HG03159 (cell line): Measurements from ENCODE around the gene WRNIP1.

Experiments
- ATAC-seq: cut with Tn5 transposase; IDR thresholded peaks from one replicate; pipeline ENCODE4 v1.9.1; 2021; ENCODE audit warnings: mild to moderate bottlenecking, moderate library complexity; ENCODE audit not compliant: unreplicated experiment

Gene WRNIP1

DNA sequence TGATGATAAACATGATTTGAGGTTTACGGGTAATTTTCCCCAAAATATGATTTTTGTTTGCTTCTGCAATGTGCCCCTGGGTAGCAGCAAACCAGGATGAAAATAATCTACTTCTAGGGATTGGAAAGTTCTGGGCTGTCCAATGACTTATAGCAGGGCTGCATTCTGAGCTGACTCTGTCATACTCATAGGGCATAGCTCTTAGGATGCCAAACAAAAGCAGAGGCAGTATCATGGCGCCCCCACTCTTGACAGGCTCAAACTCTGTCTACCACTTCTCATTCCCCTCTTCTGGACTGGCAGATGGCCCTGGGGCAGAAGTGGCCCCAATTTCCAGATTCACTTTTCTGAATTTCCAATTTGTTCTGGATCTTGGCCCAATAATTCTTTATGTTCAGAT, 66.2 kb downstream of the WRNIP1 start:
- no peak for ATAC-seq

DNA sequence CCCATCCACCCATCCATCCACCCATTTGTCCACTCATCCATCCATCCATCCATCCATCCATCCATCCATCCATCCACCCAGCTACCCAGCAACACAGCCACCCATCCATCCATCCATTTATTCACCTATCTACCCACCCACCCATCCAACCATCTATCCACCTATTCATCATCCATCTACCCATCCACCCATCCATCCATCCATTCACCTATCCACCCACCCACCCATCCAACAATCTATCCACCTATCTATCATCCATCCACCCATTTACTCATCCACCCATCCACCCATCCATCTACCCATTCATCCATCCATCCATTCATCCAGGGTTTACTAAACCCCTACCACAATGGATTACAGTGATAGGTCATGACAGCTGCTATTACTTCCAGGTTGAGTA, 69.1 kb downstream of the WRNIP1 start:
- no peak for ATAC-seq
